WTC11 (cell line): ENCODE results near the gene GRID2. TPM values are rescaled to one million over a fixed set of nuclear protein-coding genes. Genes with fewer than 3 reads are reported as not detected.

Experiments
- ATAC-seq: fragments of 200-7000 bp; cut with Tn5 transposase; 2 replicates; pipeline ENCODE4 v1.10.0; 2021; ENCODE audit warnings: mild to moderate bottlenecking, moderate library complexity
- CTCF ChIA-PET: fragments of 300-600 bp; sonication (Branson Sonifier 250); formaldehyde crosslinking; loops from one replicate; lab custom pipeline; 2021; ENCODE audit warnings: antibody characterized with exemption; lab: Charles Lee
- POLR2A ChIA-PET: fragments of 350-600 bp; sonication (Branson Sonifier 250); formaldehyde crosslinking; loops from one replicate; lab custom pipeline; 2021; ENCODE audit warnings: antibody characterized with exemption; lab: Charles Lee
- DNase-seq: peaks from one replicate; pipeline ENCODE4 v3.0.0; 2021; ENCODE audit warnings: low spot score
- H3K27ac Mint-ChIP-seq: 2 replicates; pipeline ENCODE4 v1.8.0; 2021; ENCODE audit warnings: mixed read lengths
- H3K27me3 Mint-ChIP-seq: 2 replicates; pipeline ENCODE4 v1.8.0; 2021; ENCODE audit warnings: low read depth, mild to moderate bottlenecking, moderate library complexity, mixed read lengths
- H3K36me3 Mint-ChIP-seq: 2 replicates; pipeline ENCODE4 v1.8.0; 2021; ENCODE audit warnings: mixed read lengths
- H3K4me1 Mint-ChIP-seq: 2 replicates; pipeline ENCODE4 v1.8.0; 2022; ENCODE audit warnings: mixed read lengths
- H3K4me3 Mint-ChIP-seq: 2 replicates; pipeline ENCODE4 v1.8.0; 2021; ENCODE audit warnings: mild to moderate bottlenecking, moderate library complexity, mixed read lengths
- H3K9me3 Mint-ChIP-seq: 2 replicates; pipeline ENCODE4 v1.8.0; 2021; ENCODE audit warnings: mixed read lengths
- ATF6 ChIP-seq: sonication (generic); formaldehyde crosslinking; IDR thresholded peaks from 2 replicates; pipeline ENCODE4 v1.8.1; 2023; ENCODE audit warnings: mild to moderate bottlenecking, missing genetic modification reagents
- ERG ChIP-seq: fragments of 250-450 bp; sonication (Bioruptor Pico); IDR thresholded peaks from 2 replicates; pipeline ENCODE4 v1.8.0; 2021; ENCODE audit warnings: mild to moderate bottlenecking
- FOXP1 ChIP-seq: sonication (generic); formaldehyde crosslinking; IDR thresholded peaks from 2 replicates; pipeline ENCODE4 v1.8.0; 2022; ENCODE audit warnings: missing genetic modification reagents, mild to moderate bottlenecking, moderate library complexity, borderline replicate concordance
- GABPB1 ChIP-seq: sonication (generic); formaldehyde crosslinking; IDR thresholded peaks from 2 replicates; pipeline ENCODE4 v1.8.1; 2023; ENCODE audit warnings: mild to moderate bottlenecking, missing genetic modification reagents
- KAT7 ChIP-seq: sonication (generic); formaldehyde crosslinking; IDR thresholded peaks from 2 replicates; pipeline ENCODE4 v1.8.1; 2023; ENCODE audit warnings: missing genetic modification reagents, mild to moderate bottlenecking, borderline replicate concordance
- MLX ChIP-seq: sonication (generic); formaldehyde crosslinking; IDR thresholded peaks from 2 replicates; pipeline ENCODE4 v1.8.1; 2023; ENCODE audit warnings: mild to moderate bottlenecking, missing genetic modification reagents, moderate library complexity
- MYBL2 ChIP-seq: sonication (generic); formaldehyde crosslinking; IDR thresholded peaks from 2 replicates; pipeline ENCODE4 v1.8.1; 2023; ENCODE audit warnings: mild to moderate bottlenecking, moderate library complexity, missing genetic modification reagents
- NFE2L1 ChIP-seq: sonication (generic); formaldehyde crosslinking; IDR thresholded peaks from 2 replicates; pipeline ENCODE4 v1.8.1; 2023; ENCODE audit warnings: missing genetic modification reagents
- SMAD3 ChIP-seq: sonication (generic); formaldehyde crosslinking; IDR thresholded peaks from 2 replicates; pipeline ENCODE4 v1.8.0; 2022; ENCODE audit warnings: missing genetic modification reagents, mild to moderate bottlenecking, borderline replicate concordance
- SOX15 ChIP-seq: fragments of 250-450 bp; sonication (Bioruptor Pico); IDR thresholded peaks from 2 replicates; pipeline ENCODE4 v1.9.0; 2021; ENCODE audit warnings: mild to moderate bottlenecking
- TP53 ChIP-seq: sonication (generic); formaldehyde crosslinking; IDR thresholded peaks from 2 replicates; pipeline ENCODE4 v1.8.1; 2023; ENCODE audit warnings: mild to moderate bottlenecking, missing genetic modification reagents
- USF2 ChIP-seq: sonication (generic); formaldehyde crosslinking; IDR thresholded peaks from 2 replicates; pipeline ENCODE4 v1.8.1; 2023; ENCODE audit warnings: mild to moderate bottlenecking, missing genetic modification reagents, moderate library complexity
- ZNF121 ChIP-seq: sonication (generic); formaldehyde crosslinking; IDR thresholded peaks from 2 replicates; pipeline ENCODE4 v1.8.0; 2023; ENCODE audit warnings: missing genetic modification reagents
- ZNF232 ChIP-seq: sonication (generic); formaldehyde crosslinking; IDR thresholded peaks from 2 replicates; pipeline ENCODE4 v1.8.0; 2022; ENCODE audit warnings: mild to moderate bottlenecking, missing genetic modification reagents
- total RNA-seq: library from RNA; stranded (reverse); gene quantifications from 3 replicates; pipeline ENCODE4 v1.2.3, GENCODE V29; 2021
- TF ChIP-seq, protein P1 (sequence below): fragments of 250-450 bp; sonication (Bioruptor Pico); IDR thresholded peaks from 2 replicates; pipeline ENCODE4 v1.9.0; 2021; ENCODE audit warnings: mild to moderate bottlenecking, borderline replicate concordance
- TF ChIP-seq, protein P2 (sequence below): sonication (generic); formaldehyde crosslinking; IDR thresholded peaks from 2 replicates; pipeline ENCODE4 v1.8.1; 2023; ENCODE audit warnings: mild to moderate bottlenecking, missing genetic modification reagents
- TF ChIP-seq, protein P3 (sequence below): fragments of 250-450 bp; sonication (Bioruptor Pico); IDR thresholded peaks from 2 replicates; pipeline ENCODE4 v1.9.0; 2021; ENCODE audit warnings: mild to moderate bottlenecking
- TF ChIP-seq, protein P4 (sequence below): sonication (generic); formaldehyde crosslinking; IDR thresholded peaks from 2 replicates; pipeline ENCODE4 v1.8.0; 2023; ENCODE audit warnings: missing genetic modification reagents
- TF ChIP-seq, protein P5 (sequence below): sonication (generic); formaldehyde crosslinking; IDR thresholded peaks from 2 replicates; pipeline ENCODE4 v1.8.0; 2022; ENCODE audit warnings: missing genetic modification reagents

Gene GRID2
- total RNA-seq, 1 experiment from 2014 or later: 26.8 TPM

DNA sequence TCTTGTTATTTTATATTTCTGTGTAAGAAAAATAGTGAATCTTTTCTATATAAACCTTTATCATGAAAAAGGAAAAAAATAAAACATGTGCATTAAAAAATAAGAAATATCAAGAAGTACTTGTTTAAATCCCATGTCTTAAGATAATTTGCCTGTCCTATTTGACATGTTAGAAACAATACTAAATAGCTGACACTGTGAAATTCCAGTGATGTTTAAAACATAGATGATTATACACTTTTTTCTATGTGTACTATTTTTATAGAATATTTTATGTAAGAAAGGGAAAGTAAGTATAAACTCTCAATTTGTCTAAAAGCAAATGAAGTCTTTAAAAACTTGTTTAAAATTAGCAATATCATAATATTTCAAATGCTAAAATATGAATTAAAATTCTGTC lies 981.6 kb downstream of the GRID2 start:
- ChIA-PET POLR2A (no interaction called here), CTCF (no interaction called here)
- no peak overlapping the region for H3K27ac Mint-ChIP-seq
- no peaks in the 10 kb centered on the region for H3K36me3 Mint-ChIP-seq
- no peaks in the 10 kb centered on the region for H3K27me3 Mint-ChIP-seq
- no peak for DNase-seq
- ATAC-seq: no peak
- no peak overlapping the region for H3K4me3 Mint-ChIP-seq
- no peaks in the 10 kb centered on the region for H3K4me1 Mint-ChIP-seq
- H3K9me3 Mint-ChIP-seq: no peaks in the 10 kb centered on the region
- TF ChIP-seq, protein P1, sequence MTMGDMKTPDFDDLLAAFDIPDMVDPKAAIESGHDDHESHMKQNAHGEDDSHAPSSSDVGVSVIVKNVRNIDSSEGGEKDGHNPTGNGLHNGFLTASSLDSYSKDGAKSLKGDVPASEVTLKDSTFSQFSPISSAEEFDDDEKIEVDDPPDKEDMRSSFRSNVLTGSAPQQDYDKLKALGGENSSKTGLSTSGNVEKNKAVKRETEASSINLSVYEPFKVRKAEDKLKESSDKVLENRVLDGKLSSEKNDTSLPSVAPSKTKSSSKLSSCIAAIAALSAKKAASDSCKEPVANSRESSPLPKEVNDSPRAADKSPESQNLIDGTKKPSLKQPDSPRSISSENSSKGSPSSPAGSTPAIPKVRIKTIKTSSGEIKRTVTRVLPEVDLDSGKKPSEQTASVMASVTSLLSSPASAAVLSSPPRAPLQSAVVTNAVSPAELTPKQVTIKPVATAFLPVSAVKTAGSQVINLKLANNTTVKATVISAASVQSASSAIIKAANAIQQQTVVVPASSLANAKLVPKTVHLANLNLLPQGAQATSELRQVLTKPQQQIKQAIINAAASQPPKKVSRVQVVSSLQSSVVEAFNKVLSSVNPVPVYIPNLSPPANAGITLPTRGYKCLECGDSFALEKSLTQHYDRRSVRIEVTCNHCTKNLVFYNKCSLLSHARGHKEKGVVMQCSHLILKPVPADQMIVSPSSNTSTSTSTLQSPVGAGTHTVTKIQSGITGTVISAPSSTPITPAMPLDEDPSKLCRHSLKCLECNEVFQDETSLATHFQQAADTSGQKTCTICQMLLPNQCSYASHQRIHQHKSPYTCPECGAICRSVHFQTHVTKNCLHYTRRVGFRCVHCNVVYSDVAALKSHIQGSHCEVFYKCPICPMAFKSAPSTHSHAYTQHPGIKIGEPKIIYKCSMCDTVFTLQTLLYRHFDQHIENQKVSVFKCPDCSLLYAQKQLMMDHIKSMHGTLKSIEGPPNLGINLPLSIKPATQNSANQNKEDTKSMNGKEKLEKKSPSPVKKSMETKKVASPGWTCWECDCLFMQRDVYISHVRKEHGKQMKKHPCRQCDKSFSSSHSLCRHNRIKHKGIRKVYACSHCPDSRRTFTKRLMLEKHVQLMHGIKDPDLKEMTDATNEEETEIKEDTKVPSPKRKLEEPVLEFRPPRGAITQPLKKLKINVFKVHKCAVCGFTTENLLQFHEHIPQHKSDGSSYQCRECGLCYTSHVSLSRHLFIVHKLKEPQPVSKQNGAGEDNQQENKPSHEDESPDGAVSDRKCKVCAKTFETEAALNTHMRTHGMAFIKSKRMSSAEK (CRISPR knock-in tag): no peak
- TF ChIP-seq KAT7 (no peak), GABPB1 (CRISPR knock-in tag) (no peak), TP53 (CRISPR knock-in tag) (no peak), MYBL2 (CRISPR knock-in tag) (no peak), FOXP1 (CRISPR knock-in tag) (no peak), SOX15 (no peak), ATF6 (no peak), ZNF121 (CRISPR knock-in tag) (no peak), SMAD3 (no peak), ERG (no peak), NFE2L1 (CRISPR knock-in tag) (no peak), ZNF232 (no peak), MLX (no peak), USF2 (CRISPR knock-in tag) (no peak)
- TF ChIP-seq, protein P2, sequence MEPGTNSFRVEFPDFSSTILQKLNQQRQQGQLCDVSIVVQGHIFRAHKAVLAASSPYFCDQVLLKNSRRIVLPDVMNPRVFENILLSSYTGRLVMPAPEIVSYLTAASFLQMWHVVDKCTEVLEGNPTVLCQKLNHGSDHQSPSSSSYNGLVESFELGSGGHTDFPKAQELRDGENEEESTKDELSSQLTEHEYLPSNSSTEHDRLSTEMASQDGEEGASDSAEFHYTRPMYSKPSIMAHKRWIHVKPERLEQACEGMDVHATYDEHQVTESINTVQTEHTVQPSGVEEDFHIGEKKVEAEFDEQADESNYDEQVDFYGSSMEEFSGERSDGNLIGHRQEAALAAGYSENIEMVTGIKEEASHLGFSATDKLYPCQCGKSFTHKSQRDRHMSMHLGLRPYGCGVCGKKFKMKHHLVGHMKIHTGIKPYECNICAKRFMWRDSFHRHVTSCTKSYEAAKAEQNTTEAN (CRISPR knock-in tag): no peak
- TF ChIP-seq, protein P3, sequence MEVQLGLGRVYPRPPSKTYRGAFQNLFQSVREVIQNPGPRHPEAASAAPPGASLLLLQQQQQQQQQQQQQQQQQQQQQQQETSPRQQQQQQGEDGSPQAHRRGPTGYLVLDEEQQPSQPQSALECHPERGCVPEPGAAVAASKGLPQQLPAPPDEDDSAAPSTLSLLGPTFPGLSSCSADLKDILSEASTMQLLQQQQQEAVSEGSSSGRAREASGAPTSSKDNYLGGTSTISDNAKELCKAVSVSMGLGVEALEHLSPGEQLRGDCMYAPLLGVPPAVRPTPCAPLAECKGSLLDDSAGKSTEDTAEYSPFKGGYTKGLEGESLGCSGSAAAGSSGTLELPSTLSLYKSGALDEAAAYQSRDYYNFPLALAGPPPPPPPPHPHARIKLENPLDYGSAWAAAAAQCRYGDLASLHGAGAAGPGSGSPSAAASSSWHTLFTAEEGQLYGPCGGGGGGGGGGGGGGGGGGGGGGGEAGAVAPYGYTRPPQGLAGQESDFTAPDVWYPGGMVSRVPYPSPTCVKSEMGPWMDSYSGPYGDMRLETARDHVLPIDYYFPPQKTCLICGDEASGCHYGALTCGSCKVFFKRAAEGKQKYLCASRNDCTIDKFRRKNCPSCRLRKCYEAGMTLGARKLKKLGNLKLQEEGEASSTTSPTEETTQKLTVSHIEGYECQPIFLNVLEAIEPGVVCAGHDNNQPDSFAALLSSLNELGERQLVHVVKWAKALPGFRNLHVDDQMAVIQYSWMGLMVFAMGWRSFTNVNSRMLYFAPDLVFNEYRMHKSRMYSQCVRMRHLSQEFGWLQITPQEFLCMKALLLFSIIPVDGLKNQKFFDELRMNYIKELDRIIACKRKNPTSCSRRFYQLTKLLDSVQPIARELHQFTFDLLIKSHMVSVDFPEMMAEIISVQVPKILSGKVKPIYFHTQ: no peak
- TF ChIP-seq, protein P4, sequence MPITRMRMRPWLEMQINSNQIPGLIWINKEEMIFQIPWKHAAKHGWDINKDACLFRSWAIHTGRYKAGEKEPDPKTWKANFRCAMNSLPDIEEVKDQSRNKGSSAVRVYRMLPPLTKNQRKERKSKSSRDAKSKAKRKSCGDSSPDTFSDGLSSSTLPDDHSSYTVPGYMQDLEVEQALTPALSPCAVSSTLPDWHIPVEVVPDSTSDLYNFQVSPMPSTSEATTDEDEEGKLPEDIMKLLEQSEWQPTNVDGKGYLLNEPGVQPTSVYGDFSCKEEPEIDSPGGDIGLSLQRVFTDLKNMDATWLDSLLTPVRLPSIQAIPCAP: no peak
- TF ChIP-seq, protein P5, sequence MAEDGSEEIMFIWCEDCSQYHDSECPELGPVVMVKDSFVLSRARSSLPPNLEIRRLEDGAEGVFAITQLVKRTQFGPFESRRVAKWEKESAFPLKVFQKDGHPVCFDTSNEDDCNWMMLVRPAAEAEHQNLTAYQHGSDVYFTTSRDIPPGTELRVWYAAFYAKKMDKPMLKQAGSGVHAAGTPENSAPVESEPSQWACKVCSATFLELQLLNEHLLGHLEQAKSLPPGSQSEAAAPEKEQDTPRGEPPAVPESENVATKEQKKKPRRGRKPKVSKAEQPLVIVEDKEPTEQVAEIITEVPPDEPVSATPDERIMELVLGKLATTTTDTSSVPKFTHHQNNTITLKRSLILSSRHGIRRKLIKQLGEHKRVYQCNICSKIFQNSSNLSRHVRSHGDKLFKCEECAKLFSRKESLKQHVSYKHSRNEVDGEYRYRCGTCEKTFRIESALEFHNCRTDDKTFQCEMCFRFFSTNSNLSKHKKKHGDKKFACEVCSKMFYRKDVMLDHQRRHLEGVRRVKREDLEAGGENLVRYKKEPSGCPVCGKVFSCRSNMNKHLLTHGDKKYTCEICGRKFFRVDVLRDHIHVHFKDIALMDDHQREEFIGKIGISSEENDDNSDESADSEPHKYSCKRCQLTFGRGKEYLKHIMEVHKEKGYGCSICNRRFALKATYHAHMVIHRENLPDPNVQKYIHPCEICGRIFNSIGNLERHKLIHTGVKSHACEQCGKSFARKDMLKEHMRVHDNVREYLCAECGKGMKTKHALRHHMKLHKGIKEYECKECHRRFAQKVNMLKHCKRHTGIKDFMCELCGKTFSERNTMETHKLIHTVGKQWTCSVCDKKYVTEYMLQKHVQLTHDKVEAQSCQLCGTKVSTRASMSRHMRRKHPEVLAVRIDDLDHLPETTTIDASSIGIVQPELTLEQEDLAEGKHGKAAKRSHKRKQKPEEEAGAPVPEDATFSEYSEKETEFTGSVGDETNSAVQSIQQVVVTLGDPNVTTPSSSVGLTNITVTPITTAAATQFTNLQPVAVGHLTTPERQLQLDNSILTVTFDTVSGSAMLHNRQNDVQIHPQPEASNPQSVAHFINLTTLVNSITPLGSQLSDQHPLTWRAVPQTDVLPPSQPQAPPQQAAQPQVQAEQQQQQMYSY (CRISPR knock-in tag): no peak
- TF ChIP-seq, all 79 proteins: peak for 0
